C1 segment of cervical spinal cord (tissue), 14 donors: ENCODE measurements around the gene REM2.
A peak's percentile ranks its signal among the peaks of the same experiment; 100 is the strongest.

Source experiments
- DNase-seq, 14 donors: peaks; one replicate each; lab custom pipeline; 2025; lab: John Stamatoyannopoulos, UW

Gene REM2

GRCh38 chr14:22872833-22873520 is 10.0 kb upstream of the REM2 start:
- no peak for DNase-seq

DNA sequence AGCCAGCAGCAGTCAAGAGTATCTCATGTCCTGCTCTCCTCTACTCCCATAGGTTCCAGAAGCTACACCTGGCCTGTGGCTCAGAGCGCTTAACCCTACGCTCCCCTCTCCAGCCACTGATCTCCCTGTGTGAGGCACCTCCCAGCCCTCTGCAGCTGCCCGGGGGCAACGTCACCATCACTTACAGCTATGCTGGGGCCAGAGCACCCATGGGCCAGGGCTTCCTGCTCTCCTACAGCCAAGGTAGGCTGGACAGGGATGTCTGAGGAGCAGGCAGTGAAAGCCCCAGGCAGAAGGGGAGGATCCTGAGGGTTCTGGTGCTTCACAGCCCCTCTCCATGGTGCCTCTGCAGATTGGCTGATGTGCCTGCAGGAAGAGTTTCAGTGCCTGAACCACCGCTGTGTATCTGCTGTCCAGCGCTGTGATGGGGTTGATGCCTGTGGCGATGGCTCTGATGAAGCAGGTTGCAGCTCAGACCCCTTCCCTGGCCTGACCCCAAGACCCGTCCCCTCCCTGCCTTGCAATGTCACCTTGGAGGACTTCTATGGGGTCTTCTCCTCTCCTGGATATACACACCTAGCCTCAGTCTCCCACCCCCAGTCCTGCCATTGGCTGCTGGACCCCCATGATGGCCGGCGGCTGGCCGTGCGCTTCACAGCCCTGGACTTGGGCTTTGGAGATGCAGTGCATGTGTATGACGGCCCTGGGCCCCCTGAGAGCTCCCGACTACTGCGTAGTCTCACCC is 7.8 kb upstream of the REM2 start:
- no peak for DNase-seq

DNA sequence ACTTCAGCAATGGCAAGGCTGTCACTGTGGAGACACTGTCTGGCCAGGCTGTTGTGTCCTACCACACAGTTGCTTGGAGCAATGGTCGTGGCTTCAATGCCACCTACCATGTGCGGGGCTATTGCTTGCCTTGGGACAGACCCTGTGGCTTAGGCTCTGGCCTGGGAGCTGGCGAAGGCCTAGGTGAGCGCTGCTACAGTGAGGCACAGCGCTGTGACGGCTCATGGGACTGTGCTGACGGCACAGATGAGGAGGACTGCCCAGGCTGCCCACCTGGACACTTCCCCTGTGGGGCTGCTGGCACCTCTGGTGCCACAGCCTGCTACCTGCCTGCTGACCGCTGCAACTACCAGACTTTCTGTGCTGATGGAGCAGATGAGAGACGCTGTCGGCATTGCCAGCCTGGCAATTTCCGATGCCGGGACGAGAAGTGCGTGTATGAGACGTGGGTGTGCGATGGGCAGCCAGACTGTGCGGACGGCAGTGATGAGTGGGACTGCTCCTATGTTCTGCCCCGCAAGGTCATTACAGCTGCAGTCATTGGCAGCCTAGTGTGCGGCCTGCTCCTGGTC is 7.2 kb upstream of the REM2 start:
- DNase-seq = no peak

GRCh38 chr14:22877000-22877501 is 6.0 kb upstream of the REM2 start:
- DNase-seq = no peak

DNA sequence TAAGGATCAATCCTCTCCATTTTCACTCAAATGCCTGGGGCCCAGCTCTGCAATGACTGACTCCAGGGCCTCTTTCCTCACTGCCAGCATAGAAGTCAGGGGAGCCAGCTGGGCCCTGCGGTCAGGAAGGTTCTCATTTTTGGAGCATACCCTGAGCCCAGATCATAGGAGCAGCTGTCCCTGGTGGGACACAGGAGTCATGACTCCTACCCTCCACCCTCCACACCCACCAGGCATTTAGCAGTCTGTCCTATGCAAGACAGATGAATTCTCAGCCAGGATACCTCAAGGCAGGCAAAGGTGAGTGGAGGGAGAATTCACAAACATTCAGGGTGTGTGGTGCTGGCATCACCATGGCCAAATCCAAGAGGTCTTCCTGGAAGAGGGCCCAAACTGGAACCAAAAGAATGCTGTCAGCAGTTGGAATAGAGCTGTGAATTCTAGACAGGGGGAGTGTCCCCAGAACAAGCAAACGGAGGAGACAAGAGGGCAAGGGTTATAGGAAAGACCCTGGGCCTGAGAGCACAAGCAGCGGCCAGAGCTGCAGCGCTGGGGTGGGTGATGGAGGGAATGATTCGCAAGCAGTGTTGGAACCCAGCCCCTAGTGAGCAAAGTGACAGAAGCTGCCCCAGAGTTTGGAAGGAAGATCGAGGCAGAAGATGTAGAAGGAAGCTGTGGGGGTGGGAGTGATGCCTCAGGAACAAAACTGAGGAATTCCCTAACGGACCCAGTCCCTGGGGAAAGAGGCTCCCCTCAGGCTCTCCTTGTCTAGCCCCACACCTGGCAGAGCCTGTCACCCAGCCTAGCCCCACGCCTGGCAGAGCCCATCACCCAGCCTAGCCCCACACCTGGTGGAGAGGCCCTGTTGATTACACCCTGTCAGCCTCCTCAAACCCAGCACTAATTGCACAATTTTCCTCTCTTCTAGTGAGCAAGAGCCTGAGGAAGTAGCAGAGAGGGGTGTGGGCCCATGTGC is 4.5 kb upstream of the REM2 start:
- DNase-seq = no peak

GRCh38 chr14:22882064-22882463 is 958 bp upstream of the REM2 start:
- no peak for DNase-seq

- peak in 3 of 14 donors; percentile 18 to 83 (median 32) for DNase-seq
Measured at GRCh38 chr14:22882529-22883172, 371 bp upstream of the REM2 start.

GRCh38 chr14:22884076-22884737 is 1.2 kb downstream of the REM2 start:
- no peak for DNase-seq

DNA sequence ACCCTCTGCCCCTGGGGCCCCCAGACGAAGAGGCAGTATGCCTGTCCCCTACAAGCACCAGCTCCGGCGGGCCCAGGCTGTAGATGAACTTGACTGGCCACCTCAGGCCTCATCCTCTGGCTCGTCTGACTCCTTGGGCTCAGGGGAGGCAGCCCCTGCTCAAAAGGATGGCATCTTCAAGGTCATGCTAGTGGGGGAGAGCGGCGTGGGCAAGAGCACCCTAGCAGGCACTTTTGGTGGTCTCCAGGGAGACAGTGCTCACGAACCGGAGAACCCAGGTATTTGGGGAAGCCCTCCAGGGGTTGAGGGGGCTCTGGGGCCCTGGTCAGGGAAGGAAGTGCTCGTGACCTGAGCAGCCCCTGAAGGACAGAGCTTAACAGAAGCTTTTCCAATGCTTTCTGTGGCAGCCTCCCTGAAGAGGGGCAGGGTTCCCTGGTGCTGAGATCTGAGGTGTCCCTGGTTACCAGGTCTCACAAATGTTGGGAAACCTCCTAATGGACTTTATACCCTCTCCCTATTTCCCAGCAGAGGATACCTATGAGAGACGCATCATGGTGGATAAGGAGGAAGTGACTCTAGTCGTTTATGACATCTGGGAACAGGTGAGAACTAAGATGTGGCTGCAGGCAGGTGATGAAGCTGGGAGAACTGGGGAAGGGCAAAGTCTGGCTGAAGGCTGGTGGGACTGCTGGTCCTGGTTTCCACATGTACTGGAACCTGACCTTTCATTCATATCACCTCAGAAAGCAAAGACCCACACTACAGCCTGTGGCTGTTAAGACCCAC is 1.9 kb downstream of the REM2 start:
- no peak for DNase-seq

DNA sequence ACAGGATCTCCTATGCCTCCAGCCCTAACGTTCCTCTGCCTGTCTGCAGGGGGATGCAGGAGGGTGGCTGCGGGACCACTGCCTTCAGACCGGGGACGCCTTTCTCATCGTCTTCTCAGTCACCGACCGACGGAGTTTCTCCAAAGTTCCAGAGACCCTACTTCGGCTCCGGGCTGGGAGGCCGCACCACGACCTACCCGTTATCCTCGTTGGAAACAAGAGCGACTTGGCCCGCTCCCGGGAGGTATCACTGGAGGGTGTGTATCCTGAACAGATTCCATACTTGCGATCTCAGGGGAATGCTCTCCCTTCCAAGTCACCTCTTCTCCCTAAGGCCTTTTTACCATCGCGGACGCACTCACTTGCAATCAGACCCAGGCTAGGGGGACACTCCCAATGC is 3.0 kb downstream of the REM2 start:
- DNase-seq = no peak

DNA sequence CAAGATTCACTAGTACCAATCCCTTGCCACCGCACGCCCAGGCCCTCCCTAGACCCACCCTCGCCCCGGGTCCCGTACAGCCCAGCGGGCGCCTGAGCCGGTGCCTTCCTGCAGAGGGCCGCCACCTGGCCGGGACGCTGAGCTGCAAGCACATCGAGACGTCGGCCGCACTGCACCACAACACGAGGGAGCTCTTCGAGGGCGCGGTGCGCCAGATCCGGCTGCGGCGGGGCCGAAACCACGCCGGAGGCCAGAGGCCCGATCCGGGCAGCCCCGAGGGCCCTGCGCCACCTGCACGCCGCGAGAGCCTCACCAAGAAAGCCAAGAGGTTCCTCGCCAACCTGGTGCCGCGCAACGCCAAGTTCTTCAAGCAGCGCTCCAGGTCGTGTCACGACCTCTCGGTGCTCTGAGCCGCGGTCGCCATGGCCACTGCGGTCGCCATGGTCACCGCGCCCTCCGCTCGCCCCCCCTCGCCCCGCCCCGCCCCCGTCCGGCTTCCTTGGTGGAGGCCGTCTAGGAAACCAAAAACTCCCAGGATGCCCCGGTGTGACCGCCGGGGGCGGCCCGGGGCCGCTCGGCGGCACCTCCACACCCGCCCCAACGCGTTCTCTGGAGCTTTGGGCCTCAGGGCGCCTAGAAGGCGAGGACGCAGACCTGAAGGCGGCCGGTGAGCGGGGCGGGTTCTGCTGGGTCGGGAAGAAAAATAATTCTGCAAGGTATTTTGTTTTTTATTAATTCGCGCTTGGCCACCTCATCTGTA is 3.7 kb downstream of the REM2 start:
- peak in 6 of 14 donors; percentile 17 to 68 (median 32) for DNase-seq

DNA sequence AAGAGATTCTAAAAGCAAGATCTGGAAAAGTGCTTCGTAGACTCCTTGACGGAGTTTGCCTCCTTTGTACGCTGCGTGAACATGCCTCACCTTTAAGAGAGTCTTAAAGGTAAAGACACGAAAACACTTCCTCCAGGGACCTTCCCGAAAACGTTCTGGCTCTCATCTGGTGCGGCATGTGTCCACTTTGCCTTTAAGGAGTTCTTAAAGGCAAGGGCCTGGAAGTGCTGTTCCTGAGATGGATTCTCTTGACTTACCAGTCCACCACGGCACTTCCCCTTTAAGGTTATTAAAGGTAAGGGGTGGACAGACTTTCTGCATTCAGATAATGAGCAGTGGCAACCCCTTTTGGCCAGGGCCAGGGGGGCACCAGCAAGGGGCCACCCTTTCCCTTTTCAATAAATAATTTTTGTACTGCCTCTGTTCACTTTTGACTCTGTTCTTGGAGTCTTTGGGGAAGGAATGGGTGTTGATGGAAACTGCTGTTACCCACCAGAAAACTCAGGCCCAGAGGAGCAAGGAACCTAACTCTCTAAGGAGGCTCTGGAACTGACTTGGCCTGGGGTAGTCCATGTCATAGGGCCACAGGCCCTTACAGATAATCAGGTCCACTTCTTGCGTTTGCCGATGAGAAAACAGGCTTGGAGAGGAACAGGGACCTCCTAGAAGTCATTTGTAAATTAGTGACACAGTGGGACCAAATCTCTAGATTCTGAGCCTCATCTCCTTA is 4.4 kb downstream of the REM2 start:
- DNase-seq = no peak

GRCh38 chr14:22887990-22888378 is 5.0 kb downstream of the REM2 start:
- no peak for DNase-seq

GRCh38 chr14:22888662-22889061 is 5.6 kb downstream of the REM2 start:
- no peak for DNase-seq

GRCh38 chr14:22890416-22890815 is 7.4 kb downstream of the REM2 start:
- no peak for DNase-seq

DNA sequence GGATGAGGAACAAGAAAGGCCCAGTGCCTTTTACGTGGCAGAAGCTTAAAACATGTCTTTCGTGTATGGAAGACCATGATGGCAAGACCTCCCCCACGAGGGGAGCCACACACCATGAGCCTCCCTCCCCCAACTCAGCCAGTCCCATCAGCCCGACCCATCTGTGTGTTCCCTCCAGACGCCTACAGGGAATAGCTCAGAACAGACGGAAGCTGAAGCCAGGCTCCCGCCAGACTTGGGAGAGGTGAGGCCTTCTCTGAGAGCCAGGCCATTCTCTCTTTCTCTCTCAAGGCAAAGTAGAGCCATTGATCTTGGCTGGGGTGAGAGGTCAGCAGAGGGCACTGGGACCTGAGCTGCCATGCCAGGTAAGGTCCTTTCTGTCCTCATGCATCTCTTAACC is 9.5 kb downstream of the REM2 start:
- no peak for DNase-seq

DNA sequence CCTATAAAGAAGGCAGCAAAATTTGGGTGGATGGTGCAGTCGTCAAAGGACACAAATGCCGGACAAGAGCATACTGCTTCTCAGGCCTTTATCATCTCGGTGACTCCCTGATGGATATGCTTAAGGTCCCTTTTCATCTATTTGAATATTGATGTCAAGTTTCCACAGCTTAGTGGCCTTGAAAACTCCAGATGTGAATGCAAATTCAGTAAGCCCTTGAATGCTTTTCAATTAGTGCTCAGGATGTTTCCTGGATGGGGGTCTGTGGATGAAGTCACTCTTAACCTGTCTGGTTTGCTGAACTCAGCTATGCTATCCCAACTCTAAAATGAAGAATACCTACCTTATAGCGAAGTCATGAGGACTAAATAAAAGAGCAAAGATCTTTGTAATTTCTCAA is 10.7 kb downstream of the REM2 start:
- no peak for DNase-seq

- no peak for DNase-seq
Measured at GRCh38 chr14:22895402-22895801, 12.4 kb downstream of the REM2 start.
